Transverse colon (tissue), 4 donors: ENCODE data around the gene LIME1. TPM values are rescaled to one million over a fixed set of nuclear protein-coding genes. Genes with fewer than 3 reads are reported as not detected.

Experiments used
- DNase-seq: peaks from one replicate; pipeline ENCODE4 v3.0.0-alpha.2; 2019
- H3K27ac ChIP-seq, 4 donors: fragments of 200-600 bp; sonication (generic); 2 replicates each; pipeline ENCODE4 v1.5.1; 2016 to 2018; ENCODE audit warnings: inconsistent platforms in 4 of 4
- H3K27me3 ChIP-seq: fragments of 200-600 bp; sonication (generic); 2 replicates; pipeline ENCODE4 v1.5.1; 2017; ENCODE audit warnings: inconsistent platforms
- H3K36me3 ChIP-seq, 4 donors: fragments of 200-600 bp; sonication (generic); 2 replicates each; pipeline ENCODE4 v1.5.1; 2017 to 2019; ENCODE audit warnings: inconsistent platforms in 4 of 4
- H3K4me1 ChIP-seq, 4 donors: fragments of 200-600 bp; sonication (generic); 2 replicates each; pipeline ENCODE4 v1.5.1; 2017 to 2020; ENCODE audit warnings: inconsistent platforms in 4 of 4
- H3K4me3 ChIP-seq, 4 donors: fragments of 200-600 bp; sonication (generic); 1 replicate in 1 of 4; 2 replicates in 3 of 4; pipeline versions ENCODE4 v1.5.1 to v1.6.1; 2017 to 2019; ENCODE audit warnings: inconsistent platforms in 4 of 4
- H3K9me3 ChIP-seq, 2 donors: fragments of 200-600 bp; sonication (generic); 2 replicates each; pipeline ENCODE4 v1.5.1; 2017 to 2019; ENCODE audit warnings: inconsistent platforms in 2 of 2
- CTCF ChIP-seq, 5 experiments: fragments of 200-600 bp in 3 of 5; fragments of 450-650 bp in 2 of 5; sonication (generic) in 3 of 5; IDR thresholded peaks; 1 replicate in 2 of 5; 2 replicates in 3 of 5; pipeline ENCODE4 v1.5.1; 2016 to 2017; ENCODE audit warnings: antibody characterized with exemption in 5 of 5, inconsistent platforms in 3 of 5, mild to moderate bottlenecking in 2 of 5, moderate library complexity in 1 of 5
- EP300 ChIP-seq: sonication (generic); formaldehyde crosslinking; IDR thresholded peaks from one replicate; pipeline ENCODE4 v1.6.1; 2017; ENCODE audit warnings: antibody characterized with exemption, low read depth
- POLR2A ChIP-seq: fragments of 450-650 bp; IDR thresholded peaks from one replicate; pipeline ENCODE4 v1.6.1; 2016; ENCODE audit warnings: antibody characterized with exemption, mild to moderate bottlenecking, moderate library complexity
- POLR2AphosphoS5 ChIP-seq, 3 donors: sonication (generic); formaldehyde crosslinking; IDR thresholded peaks; one replicate each; pipeline ENCODE4 v1.6.1; 2016; ENCODE audit warnings: antibody characterized with exemption in 3 of 3
- WGBS, 2 donors: methylation state at CpG; one replicate each; pipeline ENCODE4 v1.1.5; 2018; ENCODE audit warnings: low coverage in 1 of 2; 5-methylcytosine and 5-hydroxymethylcytosine counted together
- in situ Hi-C, 4 donors: fragments of 200-750 bp; cut with MboI; loops; one replicate each; pipeline versions ENCODE4 v1.15.0 to v1.15.1; 2017; ENCODE audit warnings: low sequenced_read_pairs in 3 of 4, low pct_ligation_motif_present in 1 of 4, low pct_unique_long_range_greater_than_20kb in 1 of 4
- intact Hi-C: fragments of 100-400 bp; cut with DNase I; formaldehyde crosslinking; loops from one replicate; pipeline ENCODE4 v1.15.1; 2023; ENCODE audit warnings: low total_unique reads
- total RNA-seq, 4 donors: library from RNA; depleted of rRNA; stranded (reverse); fragments of >200 nt; gene quantifications; one replicate each; pipeline ENCODE4 v1.1.0, GENCODE V29; 2016

The LIME1 gene
- total RNA-seq, 4 donors from 2014 or later, result 24.4 to 91.1 (median 44.0) TPM

DNA sequence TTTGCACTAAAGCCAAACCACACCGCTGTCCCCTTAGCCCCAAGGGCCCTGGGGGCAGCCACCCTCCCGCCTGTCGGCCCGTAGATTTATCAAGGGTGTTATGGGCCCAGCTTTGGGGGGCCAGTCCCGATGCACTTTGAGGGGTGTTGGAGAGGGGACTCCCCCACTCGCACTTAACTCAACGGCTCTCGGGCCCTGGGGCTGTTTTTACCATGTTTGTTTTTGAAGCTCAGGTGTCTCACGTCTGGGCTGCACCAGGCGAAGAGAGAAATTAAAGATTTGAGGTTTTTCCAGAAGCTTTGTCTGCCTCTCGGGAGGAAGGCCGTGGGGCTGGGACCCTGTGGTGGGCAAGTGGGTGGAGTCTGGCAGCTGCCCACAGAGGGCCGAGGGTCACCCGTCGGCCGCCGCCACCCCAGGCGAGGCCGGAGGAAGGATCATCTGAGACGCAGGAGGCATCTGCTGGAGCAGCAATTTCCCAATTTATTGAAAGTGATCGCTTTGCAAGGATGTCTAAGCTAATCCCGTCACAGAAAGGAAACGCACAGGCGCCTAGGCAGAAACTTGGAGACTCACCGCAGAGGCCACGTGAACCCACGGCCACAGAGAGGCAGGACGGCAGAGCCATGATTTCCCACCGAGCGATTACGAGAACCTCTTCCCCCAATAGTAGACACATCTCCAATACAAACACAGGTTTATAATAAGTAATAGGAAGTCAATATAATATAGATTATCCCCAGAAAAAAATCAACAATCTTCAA lies 6.9 kb downstream of the LIME1 start:
- Histone ChIP-seq H3K9me3 (no peaks in the 10 kb centered on the region), H3K27ac (no peak overlapping the region), H3K27me3 (no peaks in the 10 kb centered on the region), H3K4me1 (peaks cover 18 to 26% (median 23%) of the 10 kb centered on the region in 4 donors), H3K36me3 (no peaks in the 10 kb centered on the region), H3K4me3 (no peak overlapping the region)
- intact Hi-C loops, result no loop called here
- WGBS, 2 donors, result 90 to 92% methylated on average over 5 to 31 of the region's 31 CpGs
- TF ChIP-seq CTCF (IDR thresholded peaks at IDR 0.05) (no peak), EP300 (no peak), POLR2A (no peak), POLR2AphosphoS5 (IDR thresholded peaks at IDR 0.05) (no peak)
- no peak for DNase-seq
- in situ Hi-C loops, result no loop called here

DNA sequence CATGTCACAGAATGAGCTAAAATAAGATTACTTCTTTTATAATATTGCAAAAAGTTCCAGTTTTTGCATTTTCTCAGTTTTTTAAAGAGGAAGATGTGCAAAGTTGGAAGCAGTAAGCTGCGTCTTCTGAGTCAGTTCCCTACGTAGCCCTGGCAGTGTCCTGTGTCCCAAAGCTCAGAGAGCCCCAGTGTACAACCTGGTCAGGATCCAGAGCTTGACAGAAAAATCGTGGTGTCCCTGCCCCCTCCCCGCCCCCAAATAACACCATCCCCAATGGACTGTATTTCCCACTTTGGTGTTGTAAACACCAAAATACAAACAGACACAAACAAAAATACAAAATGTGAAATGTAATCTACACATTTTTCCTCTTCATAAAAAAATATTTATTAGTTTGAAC lies 7.7 kb downstream of the LIME1 start:
- WGBS, 2 donors, result 64 to 68% methylated on average over 4 of the region's 4 CpGs
- no peak for TF ChIP-seq EP300
- no peak for TF ChIP-seq CTCF (IDR thresholded peaks at IDR 0.05)
- no peak for TF ChIP-seq POLR2A
- TF ChIP-seq POLR2AphosphoS5 (IDR thresholded peaks at IDR 0.05), result no peak
- no peaks in the 10 kb centered on the region for H3K9me3 ChIP-seq
- no peak for DNase-seq
- no peak overlapping the region for H3K27ac ChIP-seq
- H3K4me3 ChIP-seq, result no peak overlapping the region
- peaks cover 11 to 19% (median 15%) of the 10 kb centered on the region in 4 donors for H3K4me1 ChIP-seq
- in situ Hi-C loops, result no loop called here
- H3K36me3 ChIP-seq, result no peaks in the 10 kb centered on the region
- intact Hi-C loops, result no loop called here
- no peaks in the 10 kb centered on the region for H3K27me3 ChIP-seq

GRCh38 chr20:63744574-63745423 lies 8.3 kb downstream of the LIME1 start:
- Histone ChIP-seq H3K4me3 (no peak overlapping the region), H3K27ac (no peak overlapping the region), H3K9me3 (no peaks in the 10 kb centered on the region), H3K36me3 (no peaks in the 10 kb centered on the region), H3K27me3 (no peaks in the 10 kb centered on the region), H3K4me1 (peaks cover 10 to 17% (median 14%) of the 10 kb centered on the region in 4 donors)
- WGBS, 2 donors, result 71 to 74% methylated on average over 8 to 25 of the region's 25 CpGs
- intact Hi-C loops, result no loop called here
- in situ Hi-C loops, result no loop called here
- no peak for TF ChIP-seq POLR2A
- TF ChIP-seq POLR2AphosphoS5 (IDR thresholded peaks at IDR 0.05), result no peak
- no peak for TF ChIP-seq EP300
- no peak for TF ChIP-seq CTCF (IDR thresholded peaks at IDR 0.05)
- no peak for DNase-seq

DNA sequence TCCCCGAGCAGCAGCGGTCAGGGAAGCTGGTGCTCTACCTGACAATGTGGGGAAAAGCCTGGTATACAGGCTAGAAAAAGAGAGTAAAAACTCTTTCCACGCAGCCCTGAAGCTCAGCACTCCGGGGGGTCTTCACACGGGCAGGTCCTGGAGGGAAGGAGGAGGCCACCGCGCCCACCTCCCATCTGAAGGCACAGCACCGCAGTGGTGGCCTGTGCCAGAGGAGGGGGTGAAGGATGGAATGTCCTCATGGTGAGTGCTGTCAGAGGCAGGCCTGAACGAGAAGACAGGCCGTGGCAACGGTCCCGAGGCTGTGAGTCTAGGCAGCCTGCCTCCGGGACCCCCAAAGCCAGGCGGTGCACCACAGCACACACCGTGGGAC lies 9.0 kb downstream of the LIME1 start:
- Histone ChIP-seq H3K4me1 (peaks cover 10 to 16% (median 13%) of the 10 kb centered on the region in 4 donors), H3K9me3 (no peaks in the 10 kb centered on the region), H3K27me3 (no peaks in the 10 kb centered on the region), H3K4me3 (no peak overlapping the region), H3K36me3 (no peaks in the 10 kb centered on the region), H3K27ac (no peak overlapping the region)
- DNase-seq, result no peak
- TF ChIP-seq POLR2AphosphoS5 (IDR thresholded peaks at IDR 0.05), result no peak
- TF ChIP-seq EP300, result no peak
- no peak for TF ChIP-seq POLR2A
- no peak for TF ChIP-seq CTCF (IDR thresholded peaks at IDR 0.05)
- 83% methylated on average over 15 of the region's 15 CpGs; no CpG with 5 or more reads in 1 of the 2 donors for WGBS, 2 donors
- intact Hi-C loops, result no loop called here
- in situ Hi-C loops, result no loop called here
